Activated T-helper 1 cell treated with anti-CD3 and anti-CD28 coated beads, Interleukin-2, amount 50 U/mL, for 16 hours (primary cell): ENCODE measurements around the gene PLAA.

ENCODE experiments used
- DNase-seq, 2 donors: peaks; one replicate each; pipeline ENCODE4 v3.0.0-alpha.2; 2020; ENCODE audit warnings: low read depth in 1 of 2, low spot score in 1 of 2

PLAA gene

DNA sequence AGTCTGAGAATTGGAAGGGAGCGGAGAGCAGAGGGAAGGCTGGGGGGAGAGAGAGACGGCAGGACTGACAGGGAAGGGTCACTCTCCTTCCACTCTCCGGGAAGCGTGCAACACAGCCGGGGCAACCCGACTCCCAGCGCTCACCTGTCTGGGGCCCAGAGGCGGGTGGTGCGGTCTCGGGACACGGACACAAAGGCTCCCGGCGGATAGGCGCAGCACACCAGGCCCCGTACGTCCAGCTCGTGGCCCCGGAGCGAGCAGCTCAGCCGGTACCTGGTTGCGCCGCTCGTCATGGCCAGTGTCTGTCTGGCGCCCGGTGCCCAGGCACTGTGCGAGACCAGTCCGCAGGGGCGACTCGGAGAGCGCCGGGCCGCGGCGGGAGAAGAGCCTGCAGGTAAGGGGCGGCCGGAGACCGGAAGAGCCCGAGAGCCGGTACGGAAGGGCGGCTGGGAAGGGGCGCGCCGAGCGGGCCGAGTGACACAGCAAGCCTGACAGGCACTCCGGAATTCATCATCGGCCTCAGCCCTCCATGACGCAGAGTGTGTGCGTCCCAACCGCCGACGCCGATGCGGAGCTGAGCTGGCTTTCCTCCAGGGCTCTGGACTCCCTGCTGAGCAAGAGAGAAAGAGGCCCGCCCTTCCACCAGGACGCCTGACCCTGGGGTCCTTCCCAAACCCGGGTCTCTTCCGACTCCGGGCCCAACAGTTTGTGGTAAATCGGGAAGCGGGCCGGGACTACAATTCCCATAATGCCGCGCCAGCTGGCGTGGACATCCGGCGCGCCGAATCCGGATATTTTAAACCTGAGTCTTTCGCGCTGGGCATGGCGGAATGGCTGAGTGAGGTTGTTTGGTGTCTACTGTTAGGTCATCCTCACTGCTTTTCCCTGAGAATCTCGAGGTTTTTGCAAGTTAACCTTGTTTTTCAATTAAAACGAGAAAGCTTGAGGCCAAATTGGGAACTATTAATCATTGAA lies at the start of gene PLAA:
Gene PLAA, minus strand, starts transcription at position 490 of the 975 bp plus-strand sequence. Its CDS starts 197 bp downstream, at position 293.
- peak; percentile 66 to 72 for DNase-seq

- DNase-seq: no peak
Observed at GRCh38 chr9:26995810-26996209, 48.8 kb upstream of the PLAA start.

- DNase-seq: no peak
Observed at GRCh38 chr9:26983340-26983739, 36.3 kb upstream of the PLAA start.

- DNase-seq: no peak
Observed at GRCh38 chr9:26975728-26976707, 29.0 kb upstream of the PLAA start.

- DNase-seq: no peak
Observed at GRCh38 chr9:26974927-26975326, 27.9 kb upstream of the PLAA start.

- no peak for DNase-seq
Observed at GRCh38 chr9:26973989-26974388, 26.9 kb upstream of the PLAA start.

- DNase-seq: no peak
Observed at GRCh38 chr9:26971721-26972120, 24.7 kb upstream of the PLAA start.

DNA sequence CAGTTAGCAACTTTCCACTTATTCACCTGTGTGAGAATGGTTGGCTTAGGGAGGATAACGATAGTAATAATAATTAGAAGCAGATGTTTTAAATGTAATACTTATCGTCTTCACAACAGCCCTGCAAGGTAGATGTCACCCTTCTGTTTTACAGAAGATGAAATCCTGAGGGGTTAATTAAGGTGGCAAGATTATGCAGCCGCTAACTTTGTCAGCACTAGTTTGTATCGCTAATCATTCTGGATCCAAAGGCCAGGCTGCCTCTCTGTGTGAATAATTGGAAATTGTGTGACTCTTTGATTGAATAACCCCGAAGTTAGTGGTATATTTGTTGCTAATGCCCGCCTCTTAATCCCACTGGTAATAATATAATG lies 9.8 kb upstream of the PLAA start:
- DNase-seq: no peak

GRCh38 chr9:26955921-26956859 lies 9.1 kb upstream of the PLAA start, which contains the start of gene IFT74:
TSS of gene IFT74 (plus strand) at chr9:26956412. CDS start at chr9:26961968, 5,556 bp downstream.
- peak; percentile 84 to 87 for DNase-seq

DNA sequence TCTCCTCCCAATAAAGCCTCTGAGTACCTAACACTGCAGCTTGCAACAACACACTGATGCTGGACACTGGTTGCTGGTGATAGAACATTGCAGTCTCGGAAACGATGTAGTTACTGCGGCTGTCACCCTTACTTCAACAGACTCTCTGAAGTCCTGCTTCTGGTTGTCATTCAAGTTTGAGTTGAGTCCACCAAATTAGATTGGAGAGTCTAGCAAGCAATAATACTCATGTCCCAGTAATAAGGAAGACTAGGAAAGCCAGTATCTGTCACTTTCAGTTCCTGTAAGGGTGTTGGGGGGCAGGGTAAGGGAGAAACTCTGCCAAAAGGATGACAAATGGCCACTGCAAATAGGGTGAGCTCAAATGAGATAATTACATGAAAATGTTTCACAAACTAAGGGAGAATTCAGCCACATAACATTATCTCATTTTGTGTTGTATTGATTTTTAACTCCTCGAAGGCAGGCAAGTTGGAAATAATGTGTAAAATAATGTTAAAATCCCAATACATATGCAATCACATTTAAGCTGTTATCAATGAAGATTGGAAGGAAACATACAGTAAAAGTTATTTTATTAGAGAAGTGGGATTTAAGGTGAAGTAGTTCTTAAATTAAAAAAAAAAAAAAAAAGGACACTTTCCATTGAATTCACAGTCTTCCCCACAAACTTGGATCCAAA lies 8.3 kb upstream of the PLAA start:
- DNase-seq: no peak

DNA sequence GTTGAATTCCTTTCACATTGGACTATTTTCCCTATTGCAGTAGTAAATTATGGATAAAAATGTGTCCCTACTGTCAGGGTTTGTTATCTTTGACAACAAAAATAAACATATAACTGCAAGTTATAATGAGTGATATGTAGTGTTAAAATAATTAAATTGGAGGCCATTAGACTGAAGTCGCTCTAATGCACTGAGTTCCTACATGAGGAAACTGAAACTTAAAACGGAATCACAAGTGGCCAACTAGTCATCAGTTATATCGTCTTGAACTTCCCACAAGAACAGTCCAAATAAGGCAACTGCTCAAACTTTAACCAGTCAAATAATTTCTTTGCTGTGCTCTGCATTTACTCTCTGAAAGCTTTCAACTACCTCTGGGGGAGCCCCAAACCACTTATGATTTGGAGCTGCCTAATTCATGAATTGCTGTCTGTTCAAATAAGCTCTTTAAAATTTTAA lies 7.0 kb upstream of the PLAA start:
- no peak for DNase-seq

DNA sequence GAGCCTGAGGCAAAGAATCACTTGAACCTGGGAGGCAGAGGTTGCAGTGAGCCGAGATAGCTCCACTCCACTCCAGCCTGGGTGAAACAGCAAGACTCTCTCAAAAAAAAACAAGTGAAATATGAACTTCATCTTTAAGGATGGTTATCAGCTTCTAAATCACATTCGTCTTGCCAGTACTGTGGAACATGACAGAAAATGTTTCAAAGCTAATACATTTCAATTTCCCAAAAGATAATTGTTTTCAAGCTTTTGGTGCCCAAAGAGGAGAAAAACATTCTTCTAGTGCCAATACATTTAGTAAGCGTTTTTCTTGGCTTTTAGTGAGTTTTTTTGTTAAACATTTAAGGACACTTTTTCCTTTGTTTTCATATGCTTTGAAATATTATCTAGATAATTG lies 4.8 kb upstream of the PLAA start:
- no peak for DNase-seq

DNA sequence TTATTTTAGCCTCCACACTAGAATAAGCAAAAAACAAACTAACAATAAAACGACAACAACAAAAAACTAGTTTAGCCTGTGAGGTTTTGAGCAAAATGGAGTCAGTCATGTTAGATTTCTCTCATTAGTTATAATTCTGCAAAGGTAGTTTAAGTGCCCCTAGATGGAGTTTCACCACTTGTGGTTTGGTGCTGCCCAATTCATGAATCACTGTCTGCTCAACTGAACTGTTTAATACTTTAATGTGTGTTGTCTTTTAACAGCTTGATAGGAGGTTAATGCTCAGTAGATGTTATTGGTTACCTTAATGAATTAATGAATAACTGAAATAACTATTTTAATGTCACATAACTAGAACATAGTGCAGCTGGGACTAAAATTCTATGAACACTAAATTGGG lies 3.5 kb upstream of the PLAA start:
- no peak for DNase-seq

DNA sequence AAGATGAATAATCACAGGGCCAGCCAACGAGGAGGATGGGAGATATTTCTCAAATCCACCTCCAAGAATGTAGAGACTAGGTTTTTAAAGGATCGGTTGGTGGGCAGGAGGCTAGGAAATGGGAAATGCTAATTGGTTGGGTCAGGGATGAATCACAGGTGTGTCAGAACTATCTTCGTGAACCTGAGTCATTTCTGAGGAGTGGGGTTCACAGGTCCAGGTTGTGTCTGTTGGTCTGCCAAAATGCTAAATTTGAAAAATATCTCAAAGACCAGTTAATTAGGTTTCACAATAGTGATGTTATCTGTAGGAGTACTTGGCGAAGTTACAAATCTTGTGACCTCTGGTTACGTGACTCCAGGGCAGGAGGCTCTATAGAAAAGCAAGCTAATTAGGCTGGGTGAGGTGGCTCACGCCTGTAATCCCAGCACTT lies 2.6 kb upstream of the PLAA start:
- DNase-seq: no peak

DNA sequence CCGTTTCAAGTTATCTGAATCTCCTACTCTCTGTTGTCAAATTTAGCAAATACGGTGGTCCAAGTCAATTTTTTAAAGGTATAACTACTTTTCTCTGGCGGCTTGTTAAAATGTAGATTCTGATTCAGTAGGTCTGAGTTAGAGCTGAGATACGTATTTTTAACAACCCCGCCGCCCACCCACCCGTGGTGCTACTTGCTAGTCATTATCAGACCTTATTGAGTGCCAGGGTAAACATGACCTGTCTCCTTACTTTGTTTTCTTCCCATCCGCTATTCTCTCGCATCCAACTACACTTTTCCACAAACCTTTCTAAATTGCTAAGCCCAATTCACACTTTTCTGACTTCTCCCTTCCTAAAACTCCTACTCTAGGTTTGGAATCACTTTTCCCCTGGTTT lies 694 bp upstream of the PLAA start:
- peak in 1 of 2 donors; percentile 5 for DNase-seq

- DNase-seq: no peak
Observed at GRCh38 chr9:26945591-26945990, 1.5 kb downstream of the PLAA start.

DNA sequence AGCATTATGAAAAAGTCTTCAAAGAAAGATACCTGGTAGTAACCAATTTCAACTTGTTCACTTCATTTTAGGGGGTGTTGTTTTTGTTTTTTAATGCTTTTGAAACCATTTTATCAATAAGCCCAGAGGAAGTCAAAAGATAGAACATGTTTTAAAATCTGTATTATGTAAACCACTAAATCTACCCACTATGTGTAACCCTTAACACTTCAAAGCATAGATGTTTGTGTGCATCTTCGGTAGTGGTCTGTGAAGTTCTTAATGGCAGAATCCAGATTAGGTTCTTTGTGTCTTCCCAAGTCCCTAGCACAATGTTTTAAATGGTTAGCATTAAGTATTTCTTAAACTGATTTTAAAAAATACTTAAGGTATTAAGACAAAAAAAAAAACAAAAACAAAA lies 6.3 kb downstream of the PLAA start:
- DNase-seq: no peak

GRCh38 chr9:26939955-26940711 lies 6.9 kb downstream of the PLAA start:
- no peak for DNase-seq

DNA sequence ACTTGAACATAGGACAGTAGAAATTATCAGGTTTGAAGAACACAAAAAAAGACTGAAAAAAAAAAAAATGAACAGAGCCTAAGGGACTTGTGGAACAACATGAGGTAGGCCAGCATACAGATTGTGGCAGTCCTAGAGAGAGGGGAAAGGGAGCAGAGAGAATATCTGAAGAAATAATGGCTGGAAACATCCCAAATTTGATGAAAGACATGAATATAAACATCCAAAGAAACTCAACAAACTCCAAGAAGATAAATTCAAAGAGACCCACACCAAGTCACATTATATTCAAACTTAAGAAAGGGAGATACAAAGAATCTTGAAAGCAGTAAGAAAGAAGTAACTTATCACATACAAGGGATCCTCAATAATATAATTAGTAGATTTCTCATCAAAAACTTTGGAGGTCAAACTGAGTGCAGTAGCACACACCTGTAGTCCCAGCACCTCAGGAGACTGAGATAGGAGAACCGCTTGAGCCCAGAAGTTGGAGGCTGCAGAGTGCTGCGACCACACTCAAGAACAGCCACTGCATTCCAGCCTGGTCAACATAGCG lies 9.1 kb downstream of the PLAA start:
- no peak for DNase-seq
